Hematopoietic multipotent progenitor cell treated with erythropoietin and hydrocortisone succinate and interleukin-3 and kit ligand, for 8 days (in vitro differentiated cells): ENCODE results near the gene IGSF23.

Experiments
- DNase-seq: peaks from one replicate; pipeline ENCODE4 v3.0.0-alpha.2; 2015

Gene IGSF23

GRCh38 chr19:44642377-44642776 lies 29.0 kb downstream of the IGSF23 start:
- DNase-seq, result peak; percentile 70

DNA sequence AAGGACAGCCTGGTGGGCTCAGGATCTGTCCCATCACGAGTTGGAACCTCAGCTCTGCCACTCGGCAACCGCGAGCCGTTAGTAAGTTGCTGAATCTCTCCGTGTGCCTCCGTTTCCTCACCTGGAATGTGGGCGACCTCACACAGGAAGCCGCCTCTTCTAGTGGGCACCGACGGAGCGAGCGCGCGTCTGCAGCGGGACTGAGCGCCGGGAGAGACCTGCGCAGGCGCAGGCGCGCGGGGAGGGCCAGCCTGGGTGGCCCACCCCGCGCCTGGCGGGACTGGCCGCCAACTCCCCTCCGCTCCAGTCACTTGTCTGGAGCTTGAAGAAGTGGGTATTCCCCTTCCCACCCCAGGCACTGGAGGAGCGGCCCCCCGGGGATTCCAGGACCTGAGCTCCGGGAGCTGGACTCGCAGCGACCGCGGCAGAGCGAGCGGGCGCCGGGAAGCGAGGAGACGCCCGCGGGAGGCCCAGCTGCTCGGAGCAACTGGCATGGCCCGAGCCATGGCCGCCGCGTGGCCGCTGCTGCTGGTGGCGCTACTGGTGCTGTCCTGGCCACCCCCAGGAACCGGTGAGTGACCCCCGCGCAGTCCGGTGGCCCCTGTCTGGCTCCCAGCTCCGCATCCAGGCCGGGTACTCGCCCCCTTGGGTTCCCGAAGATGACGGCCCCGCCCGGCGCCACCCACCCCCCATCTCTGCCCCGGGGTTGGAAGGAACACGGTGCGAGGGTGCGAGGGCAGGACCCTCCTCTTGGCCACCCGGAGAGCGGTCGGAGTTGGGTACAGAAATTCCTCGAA lies 30.4 kb downstream of the IGSF23 start, which contains the start of gene PVR:
PVR (plus strand) TSS at position 306 of the 797 bp plus-strand sequence; CDS start at position 493, 187 bp downstream.
- peak; percentile 72 for DNase-seq

DNA sequence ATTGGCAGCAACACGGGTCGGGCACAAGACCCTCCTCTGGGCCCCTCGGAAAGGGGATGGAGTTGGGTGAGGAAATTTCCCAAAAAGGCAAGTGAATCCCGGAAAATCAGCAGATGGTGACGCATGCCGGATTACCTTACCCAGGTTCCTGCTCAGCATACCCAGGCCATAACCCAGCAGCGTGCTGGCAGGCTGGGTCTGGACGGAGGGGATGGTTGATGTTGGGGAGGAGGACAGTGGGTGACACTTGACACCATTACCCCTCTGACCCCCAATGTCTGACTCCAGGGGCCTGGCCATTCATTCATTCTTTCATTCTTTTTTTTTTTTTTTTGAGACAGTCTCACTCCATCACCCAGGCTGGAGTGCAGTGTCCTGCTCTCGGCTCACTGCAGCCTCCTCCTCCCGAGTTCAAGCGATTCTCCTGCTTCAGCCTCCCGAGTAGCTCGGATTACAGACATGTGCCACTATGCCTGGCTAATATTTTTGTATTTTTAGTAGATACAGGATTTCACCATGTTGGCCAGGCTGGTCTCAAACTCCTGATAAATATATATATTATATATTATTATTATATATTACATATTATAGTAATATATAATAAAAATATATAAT lies 31.1 kb downstream of the IGSF23 start:
- peak; percentile 41 for DNase-seq

DNA sequence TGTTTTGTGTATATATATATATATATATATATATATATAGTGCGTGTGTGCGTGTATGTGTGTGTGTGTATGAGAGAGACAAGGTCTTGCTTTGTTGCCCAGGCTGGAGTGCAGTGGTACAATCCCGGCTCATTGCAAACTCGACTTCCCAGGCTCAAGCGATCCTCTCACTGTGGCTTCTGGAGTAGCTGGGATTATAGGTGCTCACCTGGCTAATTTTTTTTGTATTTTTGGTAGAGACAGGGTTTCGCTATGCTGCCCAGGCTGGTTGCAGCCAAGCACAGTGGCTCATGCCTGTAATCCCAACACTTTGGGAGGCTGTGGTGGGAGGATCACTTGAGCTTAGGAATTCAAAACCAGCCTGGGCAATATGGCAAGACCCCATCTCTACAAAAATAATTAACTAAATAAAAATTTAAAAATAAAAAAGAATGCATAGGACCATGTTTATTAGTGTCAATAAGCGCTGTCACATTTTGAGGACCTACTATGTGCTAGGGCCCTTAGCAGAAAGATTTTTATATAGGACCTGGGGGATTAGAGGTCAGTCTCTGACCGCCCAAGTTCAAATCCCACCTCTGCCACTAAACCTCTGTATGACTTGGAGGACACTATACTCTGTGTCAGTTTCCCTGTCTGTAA lies 32.2 kb downstream of the IGSF23 start:
- no peak for DNase-seq

DNA sequence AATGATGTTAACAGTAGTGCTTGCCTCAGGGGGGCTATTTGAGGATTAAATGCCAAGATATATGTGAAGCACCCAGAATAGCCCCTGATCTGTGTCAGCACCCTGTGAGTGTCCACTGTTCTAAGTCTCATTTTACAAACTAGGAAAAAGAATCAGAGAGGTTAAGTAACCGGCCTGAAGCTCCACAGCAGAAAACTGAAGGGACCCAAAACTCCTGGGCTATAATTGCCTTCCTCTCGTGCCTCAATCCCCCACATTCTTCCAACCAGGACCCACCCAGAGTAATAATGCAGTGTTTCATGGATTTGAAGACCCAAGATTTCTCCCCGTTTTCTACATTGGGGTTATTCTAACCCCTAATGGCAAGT lies 32.7 kb downstream of the IGSF23 start:
- no peak for DNase-seq

GRCh38 chr19:44647144-44647543 lies 33.8 kb downstream of the IGSF23 start:
- no peak for DNase-seq

GRCh38 chr19:44648631-44649251 lies 35.4 kb downstream of the IGSF23 start:
- DNase-seq, result no peak

GRCh38 chr19:44649578-44650145 lies 36.3 kb downstream of the IGSF23 start:
- DNase-seq, result no peak

DNA sequence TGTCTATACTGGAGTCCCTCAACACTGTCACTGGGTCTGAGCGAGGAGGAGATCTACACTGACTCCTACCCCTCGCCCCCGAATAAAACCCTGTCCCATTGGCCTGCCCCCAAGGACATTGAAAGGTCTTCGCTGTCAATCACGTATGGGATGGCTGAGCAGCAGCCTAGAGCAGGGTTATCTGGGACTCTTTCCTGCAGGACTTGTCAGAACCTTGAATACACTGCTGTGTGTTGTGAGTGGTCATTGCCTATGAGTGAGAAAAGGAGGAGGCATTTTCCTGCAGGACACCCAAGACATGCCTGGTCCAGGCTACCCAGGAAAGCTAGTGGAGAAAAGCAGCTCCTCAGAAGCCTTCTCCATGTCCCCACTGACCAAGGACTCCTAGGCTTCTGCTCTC lies 40.0 kb downstream of the IGSF23 start:
- DNase-seq, result no peak

DNA sequence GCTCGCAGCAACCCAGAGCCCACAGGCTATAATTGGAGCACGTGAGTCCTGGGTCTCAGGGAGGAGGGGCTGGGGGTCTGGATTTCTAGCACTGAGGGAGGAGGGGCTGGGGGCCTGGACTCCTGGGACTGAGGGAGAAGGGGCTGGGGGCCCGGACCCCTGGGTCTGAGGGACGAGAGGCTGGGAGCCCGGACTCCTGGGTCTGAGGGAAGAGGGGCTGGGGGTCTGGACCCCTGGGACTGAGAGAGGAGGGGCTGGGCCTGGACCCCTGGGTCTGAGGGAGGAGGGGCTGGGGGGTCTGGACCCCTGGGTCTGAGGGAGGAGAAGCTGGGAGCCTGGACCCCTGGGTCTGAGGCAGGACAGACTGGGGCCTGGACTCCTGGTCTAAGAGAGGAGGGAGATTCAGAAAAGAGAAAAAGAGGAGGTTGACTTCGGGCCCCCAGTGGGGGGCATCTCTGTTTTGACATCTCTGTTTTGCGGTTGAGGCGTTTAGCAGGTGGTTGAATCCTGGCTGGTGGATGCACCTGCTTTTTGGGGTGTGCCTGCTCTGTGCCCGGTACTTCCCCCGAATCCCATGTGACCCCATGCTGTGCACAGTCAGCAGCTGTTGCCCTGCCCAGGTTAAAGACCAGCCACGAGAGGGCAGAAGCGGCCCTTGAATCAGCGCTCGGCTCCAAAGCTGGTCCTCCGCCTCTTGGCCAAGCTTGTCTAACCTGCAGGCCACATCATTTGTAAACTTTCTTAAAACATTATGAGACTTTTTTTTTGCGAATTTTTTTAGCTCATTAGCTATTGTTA lies 40.8 kb downstream of the IGSF23 start:
- peak; percentile 65 for DNase-seq

GRCh38 chr19:44657211-44657921 lies 44.0 kb downstream of the IGSF23 start:
- peak; percentile 68 for DNase-seq

DNA sequence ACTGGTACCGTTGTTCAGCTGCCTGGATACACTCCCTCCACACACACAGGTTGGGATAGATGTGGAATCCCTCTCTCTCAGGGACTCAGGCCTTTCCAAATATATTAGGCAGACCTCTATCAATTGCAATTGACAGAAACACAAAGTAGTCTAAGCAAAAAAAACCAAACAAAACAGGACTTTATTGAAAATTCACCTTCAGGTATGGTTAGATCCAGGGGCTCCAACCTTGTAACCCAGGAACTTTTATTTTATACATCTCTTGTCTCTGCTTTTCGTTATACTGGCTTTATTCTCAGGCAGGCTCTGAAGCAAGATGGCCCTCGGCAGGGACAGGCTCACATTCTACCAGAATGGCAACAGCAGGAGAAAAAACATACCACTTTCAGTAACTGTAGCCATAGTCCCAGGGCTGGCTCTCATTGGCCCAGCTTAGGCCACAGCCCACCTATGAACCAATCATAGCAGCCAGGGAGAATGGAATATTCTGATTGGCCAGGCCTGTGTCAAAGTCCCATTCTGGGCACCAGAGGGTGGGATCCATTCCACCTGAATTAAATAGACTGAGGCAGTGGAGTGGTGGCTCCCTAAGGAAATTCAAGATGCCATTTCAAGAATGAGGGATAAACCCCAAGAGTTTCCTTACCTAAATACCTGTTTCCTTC lies 44.8 kb downstream of the IGSF23 start:
- no peak for DNase-seq

- DNase-seq, result no peak
These were observed 46.7 kb downstream of the IGSF23 start for GRCh38 chr19:44660081-44660480.

DNA sequence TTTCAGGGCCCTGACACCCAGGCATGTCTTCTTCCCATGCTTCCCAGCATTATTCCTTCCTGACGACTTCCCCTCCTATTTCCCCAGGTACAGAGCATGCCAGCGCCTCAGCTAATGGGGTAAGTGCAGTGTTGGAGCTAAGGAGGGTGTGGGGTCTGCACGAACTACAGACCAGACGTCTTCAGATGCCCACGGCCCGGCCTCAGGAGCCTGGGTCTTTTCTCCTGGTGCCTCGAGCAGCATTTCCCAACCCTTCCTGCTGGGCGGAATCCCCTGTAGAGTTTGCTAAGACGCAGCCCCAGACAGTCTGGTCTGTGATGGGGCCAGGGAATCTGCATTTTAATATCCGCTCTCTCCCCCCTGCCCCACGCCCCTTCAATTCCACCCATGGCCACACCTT lies 47.8 kb downstream of the IGSF23 start:
- no peak for DNase-seq

DNA sequence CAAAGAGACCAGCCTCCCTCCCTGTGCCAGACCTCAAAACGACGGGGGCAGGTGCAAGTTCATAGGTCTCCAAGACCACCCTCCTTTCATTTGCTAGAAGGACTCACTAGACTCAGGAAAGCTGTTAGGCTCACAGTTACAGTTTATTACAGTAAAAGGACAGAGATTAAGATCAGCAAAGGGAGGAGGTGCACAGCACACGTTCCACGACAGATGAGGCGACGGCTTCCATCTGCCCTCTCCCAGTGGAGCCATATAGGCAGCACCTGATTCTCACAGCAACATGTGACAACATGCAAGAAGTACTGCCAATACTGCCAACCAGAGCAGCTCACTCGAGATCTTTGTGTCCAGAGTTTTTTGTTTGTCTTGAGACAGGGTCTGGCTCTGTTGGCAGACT lies 48.5 kb downstream of the IGSF23 start:
- DNase-seq, result no peak

GRCh38 chr19:44662691-44663385 lies 49.5 kb downstream of the IGSF23 start:
- DNase-seq, result no peak

GRCh38 chr19:44663996-44664395 lies 50.6 kb downstream of the IGSF23 start:
- no peak for DNase-seq

DNA sequence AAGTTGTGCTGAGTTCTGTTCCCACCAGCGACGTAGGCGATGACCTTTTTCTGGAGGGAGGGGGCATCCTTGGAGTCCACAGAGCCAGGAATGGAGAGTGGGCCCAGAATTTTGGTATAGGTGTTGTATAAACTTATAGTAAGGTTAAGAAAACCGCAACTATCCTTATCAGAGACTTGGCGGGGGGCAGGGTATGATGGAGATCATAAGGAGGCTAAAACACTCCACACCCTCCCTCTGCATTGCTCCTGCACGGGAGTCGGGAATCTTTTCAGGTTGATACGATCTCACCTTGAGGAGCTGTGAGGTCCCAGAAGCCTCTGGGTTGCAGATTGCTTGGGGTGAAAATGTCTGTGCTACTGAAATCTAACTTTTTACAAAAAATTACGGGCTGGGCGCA lies 51.6 kb downstream of the IGSF23 start:
- DNase-seq, result no peak

- DNase-seq, result peak; percentile 31
These were observed 53.6 kb downstream of the IGSF23 start for GRCh38 chr19:44666852-44667556.
